ENCODE data around the gene ST3GAL6. TPM values are rescaled to one million over a fixed set of nuclear protein-coding genes. Genes with fewer than 3 reads are reported as not detected.
A peak's percentile ranks its signal among the peaks of the same experiment; 100 is the strongest.

Gene ST3GAL6
- total and polyA plus RNA-seq, 2 donors (not counting 3 experiments of a cell fraction or from before 2014, with no cell fraction given): 13.2 to 35.9 TPM

DNA sequence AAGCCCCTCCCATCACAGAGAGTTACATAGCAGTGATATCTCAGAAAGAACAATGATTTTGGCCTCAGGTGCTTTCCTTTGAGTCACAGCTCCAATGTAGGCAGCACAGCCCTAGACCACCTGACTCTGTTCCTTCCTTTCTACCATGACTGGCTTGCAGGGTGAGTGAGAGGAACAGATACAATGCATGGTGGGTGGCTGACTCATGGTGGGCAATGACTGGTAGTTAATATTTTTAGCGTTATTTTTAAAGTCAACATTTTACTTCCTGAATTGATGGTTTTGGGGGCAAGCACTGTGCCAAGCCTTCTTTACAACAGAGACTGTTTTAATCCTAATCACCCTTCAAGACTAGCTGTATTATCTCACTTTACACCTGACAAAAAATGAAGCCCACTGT is 32.8 kb upstream of the ST3GAL6 start:
- H2AFZ ChIP-seq (ENCODE audit: low read depth, low read length): no peak overlapping the region
- peak overlapping the region; percentile 5 for H3K9ac ChIP-seq (replicated peaks; ENCODE audit: extremely low read depth, insufficient read depth, low read length)
- peaks cover 30% of the 10 kb centered on the region for H3K79me2 ChIP-seq (ENCODE audit: control insufficient read depth, insufficient read depth, low read length)
- POLR2A ChIA-PET: no interaction called here
- H3K9me1 ChIP-seq (replicated peaks; ENCODE audit: control insufficient read depth, extremely low read depth, insufficient read depth, low read length): no peaks in the 10 kb centered on the region
- peak; percentile 97 for DNase-seq (ENCODE audit: low read depth, low spot score)
- H3K4me1 ChIP-seq (ENCODE audit: control insufficient read depth, extremely low read depth, insufficient read depth, low read length): peaks cover 37% of the 10 kb centered on the region
- H3K36me3 ChIP-seq (ENCODE audit: control insufficient read depth in 2 of 2, extremely low read depth in 1 of 2, insufficient read depth in 2 of 2, low read length in 2 of 2): no peaks in the 10 kb centered on the region
- TF ChIP-seq POLR2AphosphoS5 (IDR thresholded peaks at IDR 0.05; ENCODE audit: insufficient read depth, low read depth, low read length) (peak; percentile 78), MYC (IDR thresholded peaks at IDR 0.05; ENCODE audit: low read depth, low read length) (peak; percentile 30), CTCF (IDR thresholded peaks at IDR 0.05; ENCODE audit: extremely low read depth in 1 of 2, insufficient read depth in 1 of 2, low read depth in 1 of 2, low read length in 2 of 2) (no peak), GATA2 (IDR thresholded peaks at IDR 0.05; ENCODE audit: insufficient read depth, insufficient read length, low read depth, low read length) (peak; percentile 74), EZH2 (IDR thresholded peaks at IDR 0.05; ENCODE audit: borderline replicate concordance, low read depth, low read length, severe bottlenecking) (no peak), JUN (IDR thresholded peaks at IDR 0.05; ENCODE audit: borderline replicate concordance, insufficient read depth, insufficient read length, low read depth) (peak; percentile 90), FOS (IDR thresholded peaks at IDR 0.05; ENCODE audit: borderline replicate concordance, insufficient read depth, low read length) (peak; percentile 99), POLR2A (IDR thresholded peaks at IDR 0.05; ENCODE audit: low read depth, low read length) (no peak)
- TF ChIP-seq, protein P1, sequence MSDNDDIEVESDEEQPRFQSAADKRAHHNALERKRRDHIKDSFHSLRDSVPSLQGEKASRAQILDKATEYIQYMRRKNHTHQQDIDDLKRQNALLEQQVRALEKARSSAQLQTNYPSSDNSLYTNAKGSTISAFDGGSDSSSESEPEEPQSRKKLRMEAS (IDR thresholded peaks at IDR 0.05; ENCODE audit: insufficient read depth, insufficient read length): no peak
- dilution Hi-C loops (cut with MboI; ENCODE audit: extremely low pct_ligation_motif_present, low sequenced_read_pairs) (no loop called here), intact Hi-C loops (cut with micrococcal nuclease) (loop anchor here (5.0 kb wide), 2 partner anchors 33 to 247 kb away; no protein-coding TSS in a partner anchor)
- BruUV-seq (replicated peaks): no TSS peak
- H3K27me3 ChIP-seq (ENCODE audit: control insufficient read depth in 2 of 2, insufficient read depth in 2 of 2, low read length in 2 of 2): no peaks in the 10 kb centered on the region
- no peaks in the 10 kb centered on the region for H3K9me3 ChIP-seq (replicated peaks; ENCODE audit: control insufficient read depth, insufficient read depth, low read length)
- CTCF ChIA-PET: interaction anchor here (1.2 to 6.7 kb wide), 3 partner anchors 48 to 127 kb away, joined by 5 to 37 read pairs (median 29); no protein-coding TSS in a partner anchor
- peak overlapping the region in 1 of 3 experiments; percentile 1 for H3K4me3 ChIP-seq (replicated peaks in 1 of 3; ENCODE audit: insufficient read depth in 1 of 3, low read depth in 1 of 3, low read length in 3 of 3)
- FAIRE-seq: peak; percentile 97
- H4K20me1 ChIP-seq (replicated peaks; ENCODE audit: control insufficient read depth, extremely low read depth, insufficient read depth, low read length): no peaks in the 10 kb centered on the region
- H3K4me2 ChIP-seq (ENCODE audit: insufficient read depth, low read length): peak overlapping the region; percentile 66
- H3K27ac ChIP-seq (ENCODE audit: insufficient read depth, low read depth, low read length): peak overlapping the region; percentile 70

Measured in endothelial cell of umbilical vein (primary cell).